Activated T-cell treated with anti-CD3 and anti-CD28 coated beads, Interleukin-2, amount 50 U/mL, for 4 hours (primary cell): Measurements from ENCODE around the gene HSD17B13. TPM values are rescaled to one million over a fixed set of nuclear protein-coding genes. Genes with fewer than 3 reads are reported as not detected.
"Not testable (repeated sequence)": the region's sequence is repeated elsewhere in the genome, so short reads cannot be mapped to it uniquely, and the experiment has no call there.

Experiments
- ATAC-seq, 2 donors: fragments of 200-7000 bp; cut with Tn5 transposase; one replicate each; pipeline ENCODE4 v1.10.0; 2021
- DNase-seq: peaks from one replicate; pipeline ENCODE4 v3.0.0-alpha.2; 2020
- H3K27me3 Mint-ChIP-seq: one replicate; pipeline ENCODE4 v1.8.0; 2021; ENCODE audit warnings: low read depth, mixed read lengths
- H3K36me3 Mint-ChIP-seq: one replicate; pipeline ENCODE4 v1.8.0; 2022; ENCODE audit warnings: mixed read lengths; ENCODE audit not compliant: insufficient read depth
- H3K4me1 Mint-ChIP-seq: one replicate; pipeline ENCODE4 v1.8.0; 2021; ENCODE audit warnings: low read depth, mixed read lengths
- H3K4me3 Mint-ChIP-seq: one replicate; pipeline ENCODE4 v1.8.0; 2021; ENCODE audit warnings: mild to moderate bottlenecking, moderate library complexity, mixed read lengths
- H3K9me3 Mint-ChIP-seq: one replicate; pipeline ENCODE4 v1.8.0; 2021; ENCODE audit warnings: mixed read lengths
- total RNA-seq, 3 donors: library from RNA; stranded (reverse); gene quantifications; one replicate each; pipeline ENCODE4 v1.2.1, GENCODE V29; 2021

The HSD17B13 gene
- total RNA-seq: not detected

GRCh38 chr4:87322754-87323153 lies at the start of gene HSD17B13:
Gene HSD17B13, minus strand, starts transcription at chr4:87322882. Its CDS starts 41 bp downstream, at chr4:87322841.
- no peak for ATAC-seq
- Mint-ChIP-seq H3K9me3 (no peaks in the 10 kb centered on the region), H3K4me1 (no peaks in the 10 kb centered on the region), H3K27me3 (no peaks in the 10 kb centered on the region), H3K36me3 (no peaks in the 10 kb centered on the region), H3K4me3 (no peak within 1 kb of the TSS)
- no peak for DNase-seq

GRCh38 chr4:87370068-87370467 lies 47.4 kb upstream of the HSD17B13 start:
- H3K9me3 Mint-ChIP-seq: no peaks in the 10 kb centered on the region
- ATAC-seq (no peak), DNase-seq (no peak)
- H3K4me1 Mint-ChIP-seq: no peaks in the 10 kb centered on the region
- no peaks in the 10 kb centered on the region for H3K27me3 Mint-ChIP-seq
- no peak overlapping the region for H3K4me3 Mint-ChIP-seq
- H3K36me3 Mint-ChIP-seq: peaks cover 24% of the 10 kb centered on the region

DNA sequence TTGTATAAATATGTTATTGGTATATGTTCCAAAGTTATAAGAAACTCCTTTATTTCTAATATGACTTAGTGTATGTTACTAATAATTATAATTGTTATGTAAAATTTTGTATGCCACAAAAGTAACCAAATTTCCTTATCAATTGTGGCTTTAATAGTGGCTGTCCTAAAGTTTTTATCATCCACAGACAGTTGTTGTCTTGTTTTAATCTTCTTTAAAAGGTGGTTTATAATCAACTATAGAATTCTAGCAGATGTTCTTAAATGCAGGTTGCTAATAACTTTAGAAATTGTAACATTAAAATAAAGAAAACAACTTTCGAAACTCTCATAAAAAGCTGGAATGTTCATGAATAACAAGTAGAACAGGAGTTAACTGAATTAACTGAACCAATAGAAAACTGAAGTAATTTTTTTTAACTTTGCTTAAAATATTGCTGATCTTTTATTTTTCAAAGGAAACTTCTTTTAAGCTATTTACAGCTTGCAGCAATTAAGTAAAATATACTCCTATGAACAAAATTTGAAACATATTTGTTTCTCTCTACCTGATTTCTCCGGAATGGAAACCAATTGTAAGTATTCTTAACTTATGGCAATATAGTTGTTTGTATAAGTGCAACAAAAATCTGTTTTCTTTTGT lies 44.0 kb upstream of the HSD17B13 start:
- ATAC-seq (no peak), DNase-seq (no peak)
- Mint-ChIP-seq H3K27me3 (no peaks in the 10 kb centered on the region), H3K4me1 (no peaks in the 10 kb centered on the region), H3K36me3 (peaks cover 34% of the 10 kb centered on the region), H3K9me3 (no peaks in the 10 kb centered on the region), H3K4me3 (no peak overlapping the region)

DNA sequence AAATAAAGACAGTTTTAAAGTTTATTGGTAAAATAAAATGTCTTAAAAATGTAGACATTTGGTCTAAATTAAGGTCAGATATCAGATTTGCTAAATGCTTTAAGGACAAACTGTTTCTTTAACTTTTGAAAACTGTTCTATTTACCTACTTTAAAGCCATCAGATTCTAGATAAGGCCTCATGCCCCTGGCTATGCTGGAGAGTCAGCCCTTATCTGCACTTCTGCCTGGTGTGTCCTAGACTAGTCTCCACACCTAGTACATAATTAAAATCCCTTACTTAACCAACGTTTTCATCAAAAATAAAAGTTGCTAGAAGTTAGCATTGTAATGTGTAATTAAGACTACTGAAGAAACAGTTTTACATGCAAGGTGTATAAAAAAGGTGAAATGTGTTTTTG lies 42.7 kb upstream of the HSD17B13 start:
- no peaks in the 10 kb centered on the region for H3K27me3 Mint-ChIP-seq
- peaks cover 29% of the 10 kb centered on the region for H3K36me3 Mint-ChIP-seq
- H3K4me3 Mint-ChIP-seq: no peak overlapping the region
- no peaks in the 10 kb centered on the region for H3K4me1 Mint-ChIP-seq
- H3K9me3 Mint-ChIP-seq: no peaks in the 10 kb centered on the region
- DNase-seq (no peak), ATAC-seq (no peak)

- no peak overlapping the region for H3K4me3 Mint-ChIP-seq
- H3K27me3 Mint-ChIP-seq: no peaks in the 10 kb centered on the region
- H3K9me3 Mint-ChIP-seq: no peaks in the 10 kb centered on the region
- DNase-seq (no peak), ATAC-seq (no peak)
- peaks cover 27% of the 10 kb centered on the region for H3K36me3 Mint-ChIP-seq
- no peaks in the 10 kb centered on the region for H3K4me1 Mint-ChIP-seq
Observed at GRCh38 chr4:87363552-87363951, 40.9 kb upstream of the HSD17B13 start.

- DNase-seq (no peak), ATAC-seq (no peak)
- Mint-ChIP-seq H3K9me3 (no peaks in the 10 kb centered on the region), H3K4me3 (no peak overlapping the region), H3K27me3 (no peaks in the 10 kb centered on the region), H3K4me1 (no peaks in the 10 kb centered on the region), H3K36me3 (peaks cover 30% of the 10 kb centered on the region)
Observed at GRCh38 chr4:87360338-87360935, 37.8 kb upstream of the HSD17B13 start.

DNA sequence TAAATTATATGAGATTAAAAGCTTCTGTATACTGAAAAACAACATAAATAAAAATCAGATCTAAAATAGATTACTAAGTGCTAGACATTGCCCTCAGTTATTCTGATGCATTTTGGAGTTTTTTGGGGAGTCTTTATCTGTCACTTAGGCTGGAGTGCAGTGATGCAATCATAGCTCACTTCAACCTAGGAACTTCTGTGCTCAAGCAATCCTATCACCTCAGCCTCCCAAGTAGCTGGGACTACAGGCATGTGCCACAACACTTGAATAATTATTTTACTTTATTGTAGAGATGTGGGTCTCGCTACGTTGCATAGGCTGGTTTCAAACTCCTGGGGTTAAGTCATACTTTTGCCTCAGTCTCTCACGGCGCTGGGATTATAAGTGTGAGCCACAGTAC lies 36.6 kb upstream of the HSD17B13 start:
- no peaks in the 10 kb centered on the region for H3K9me3 Mint-ChIP-seq
- H3K36me3 Mint-ChIP-seq: peaks cover 29% of the 10 kb centered on the region
- ATAC-seq (no peak), DNase-seq (no peak)
- H3K4me3 Mint-ChIP-seq: no peak overlapping the region
- no peaks in the 10 kb centered on the region for H3K27me3 Mint-ChIP-seq
- no peaks in the 10 kb centered on the region for H3K4me1 Mint-ChIP-seq

GRCh38 chr4:87356832-87357526 lies 34.3 kb upstream of the HSD17B13 start:
- H3K36me3 Mint-ChIP-seq: peaks cover 26% of the 10 kb centered on the region
- H3K9me3 Mint-ChIP-seq: no peaks in the 10 kb centered on the region
- H3K4me1 Mint-ChIP-seq: no peaks in the 10 kb centered on the region
- H3K27me3 Mint-ChIP-seq: no peaks in the 10 kb centered on the region
- no peak overlapping the region for H3K4me3 Mint-ChIP-seq
- no peak for ATAC-seq
- DNase-seq: no peak

DNA sequence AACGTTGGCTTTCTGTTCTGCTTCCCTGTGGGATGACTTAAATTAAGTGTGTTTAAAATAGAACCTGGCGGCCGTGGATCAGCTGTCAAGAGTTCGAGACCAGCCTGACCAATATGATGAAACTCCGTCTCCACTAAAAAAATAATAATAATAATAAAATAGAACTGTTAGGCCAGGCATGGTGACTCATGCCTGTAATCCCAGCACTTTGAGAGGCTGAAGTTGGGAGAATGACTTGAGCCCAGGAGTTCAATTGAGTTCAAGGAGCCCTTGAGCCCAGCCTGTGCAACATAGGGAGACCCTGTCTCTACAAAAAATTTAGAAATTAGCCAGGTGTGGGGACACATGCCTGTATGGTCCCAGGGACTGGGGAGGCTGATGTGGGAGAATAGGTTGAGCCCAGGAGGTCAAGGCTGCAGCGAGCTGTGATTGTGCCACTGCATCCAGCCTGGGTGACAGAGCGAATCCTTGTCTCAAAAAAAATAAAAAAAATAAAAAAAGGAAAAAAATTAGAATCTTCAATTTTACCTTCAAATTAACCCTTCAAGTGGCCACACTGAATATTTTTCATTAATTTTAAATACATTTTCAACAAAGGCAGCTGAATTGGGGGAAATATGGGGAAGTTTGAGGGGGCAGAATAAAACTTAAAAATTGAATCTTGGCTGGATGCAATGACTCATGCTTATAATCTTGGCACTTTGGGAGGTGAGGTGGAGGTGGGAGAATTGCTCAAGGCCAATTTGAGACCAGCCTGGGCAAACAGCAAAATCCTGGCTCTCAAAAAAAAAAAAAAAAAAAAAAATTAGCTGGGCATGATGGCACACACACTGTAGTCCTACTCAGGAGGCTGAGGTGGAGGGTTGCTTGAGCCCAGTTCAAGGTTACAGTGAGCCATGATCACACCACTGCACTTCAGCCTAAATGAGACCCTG lies 31.8 kb upstream of the HSD17B13 start:
- no peak for ATAC-seq
- peaks cover 20% of the 10 kb centered on the region for H3K36me3 Mint-ChIP-seq
- H3K4me1 Mint-ChIP-seq: no peaks in the 10 kb centered on the region
- no peak overlapping the region for H3K4me3 Mint-ChIP-seq
- DNase-seq: no peak
- no peaks in the 10 kb centered on the region for H3K27me3 Mint-ChIP-seq
- no peaks in the 10 kb centered on the region for H3K9me3 Mint-ChIP-seq

- Mint-ChIP-seq H3K4me3 (no peak overlapping the region), H3K36me3 (peaks cover 20% of the 10 kb centered on the region), H3K9me3 (no peaks in the 10 kb centered on the region), H3K27me3 (no peaks in the 10 kb centered on the region), H3K4me1 (no peaks in the 10 kb centered on the region)
- ATAC-seq (no peak), DNase-seq (peak; percentile 39)
Observed at GRCh38 chr4:87353592-87353991, 30.9 kb upstream of the HSD17B13 start.

GRCh38 chr4:87345139-87345538 lies 22.5 kb upstream of the HSD17B13 start:
- DNase-seq (no peak), ATAC-seq (no peak)
- H3K9me3 Mint-ChIP-seq: peaks cover 12% of the 10 kb centered on the region
- no peaks in the 10 kb centered on the region for H3K27me3 Mint-ChIP-seq
- H3K4me3 Mint-ChIP-seq: no peak overlapping the region
- H3K36me3 Mint-ChIP-seq: peaks cover 39% of the 10 kb centered on the region
- H3K4me1 Mint-ChIP-seq: no peaks in the 10 kb centered on the region

DNA sequence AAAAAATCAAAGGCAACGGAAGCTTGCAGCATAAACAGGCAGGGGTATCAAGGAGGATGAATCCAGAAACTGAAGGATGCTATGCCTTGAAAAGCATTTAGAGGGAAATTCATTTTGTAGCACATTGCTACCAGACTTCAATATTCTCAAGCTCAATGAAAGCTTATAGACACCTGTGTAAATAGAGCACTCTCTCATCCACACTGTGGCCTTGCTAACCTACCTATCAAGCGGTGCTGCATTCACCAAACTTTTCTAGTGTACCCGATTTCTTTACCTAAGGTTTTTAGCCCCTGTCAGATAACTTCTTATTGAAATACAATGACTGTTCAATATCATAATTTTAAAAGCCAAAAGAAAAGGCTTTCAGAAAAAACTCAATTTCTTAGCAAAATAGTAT lies 20.2 kb upstream of the HSD17B13 start:
- ATAC-seq (no peak), DNase-seq (no peak)
- Mint-ChIP-seq H3K9me3 (peaks cover 22% of the 10 kb centered on the region), H3K36me3 (peaks cover 58% of the 10 kb centered on the region), H3K4me1 (no peaks in the 10 kb centered on the region), H3K27me3 (no peaks in the 10 kb centered on the region), H3K4me3 (no peak overlapping the region)

GRCh38 chr4:87341954-87342635 lies 19.4 kb upstream of the HSD17B13 start:
- H3K4me1 Mint-ChIP-seq, DNase-seq, ATAC-seq, H3K4me3 Mint-ChIP-seq, H3K27me3 Mint-ChIP-seq: not testable (repeated sequence)
- H3K36me3 Mint-ChIP-seq: peaks cover 64% of the 10 kb centered on the region
- H3K9me3 Mint-ChIP-seq: peaks cover 26% of the 10 kb centered on the region

- H3K27me3 Mint-ChIP-seq: no peaks in the 10 kb centered on the region
- DNase-seq: no peak
- H3K9me3 Mint-ChIP-seq: peaks cover 21% of the 10 kb centered on the region
- no peaks in the 10 kb centered on the region for H3K4me1 Mint-ChIP-seq
- H3K36me3 Mint-ChIP-seq: peaks cover 57% of the 10 kb centered on the region
- no peak overlapping the region for H3K4me3 Mint-ChIP-seq
- ATAC-seq: no peak
Observed at GRCh38 chr4:87339440-87339839, 16.8 kb upstream of the HSD17B13 start.
